ENCODE results near the gene PAX7. TPM values are rescaled to one million over a fixed set of nuclear protein-coding genes. Genes with fewer than 3 reads are reported as not detected.

PAX7 gene
- total and polyA plus RNA-seq, 2 of the 4 experiments (the other 2 are of a cell fraction): not detected

DNA sequence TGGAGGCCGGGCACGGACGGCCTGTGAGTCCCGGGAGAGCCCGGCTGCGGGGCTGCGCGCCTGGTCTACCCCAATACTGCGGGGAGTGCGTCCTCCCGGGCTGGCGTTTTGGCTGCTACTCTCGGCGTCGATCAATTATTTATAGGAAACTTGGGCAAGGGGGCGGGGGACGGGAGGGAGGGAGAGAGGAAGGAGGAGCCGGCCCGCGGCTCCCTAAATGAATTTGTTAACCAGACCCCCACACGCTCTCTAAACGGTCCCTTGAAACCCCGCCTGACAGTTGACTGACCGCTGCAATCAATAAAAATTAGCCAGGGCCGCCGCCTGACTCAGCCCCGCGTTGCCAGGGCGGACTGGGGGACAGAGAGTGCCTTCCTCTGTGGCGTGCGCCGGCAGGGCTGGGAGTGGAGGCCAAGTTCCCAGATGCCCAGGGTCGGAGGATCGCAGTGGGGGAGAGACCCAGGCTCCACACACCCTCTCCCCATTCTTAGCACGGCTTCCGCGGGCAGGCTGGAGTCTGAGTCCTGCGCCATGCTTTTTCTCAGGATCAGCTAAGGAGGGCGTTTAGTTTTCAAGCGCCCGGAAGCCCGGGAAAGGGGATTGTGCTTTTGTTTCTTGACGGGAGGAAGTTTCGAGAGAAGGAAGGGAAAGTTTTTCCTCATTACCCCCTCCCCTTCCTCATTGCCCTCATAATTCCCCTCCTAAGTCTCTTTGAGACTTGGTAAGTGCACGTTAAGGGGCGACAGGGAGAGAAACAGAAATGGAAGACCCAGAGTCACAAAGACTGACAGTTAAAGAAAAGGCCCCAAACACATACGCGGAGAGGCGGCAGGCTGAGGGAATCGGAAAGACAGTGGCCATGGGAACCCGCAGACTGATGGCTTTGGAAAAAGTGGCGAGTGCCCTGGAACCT lies 6.2 kb downstream of the PAX7 start:
- no peaks in the 10 kb centered on the region for H3K36me3 ChIP-seq (ENCODE audit: control insufficient read depth, insufficient read depth, low read length)
- no TSS peak for BruUV-seq (replicated peaks)
- in situ Hi-C loops (cut with MboI; ENCODE audit: low sequenced_read_pairs): no loop called here
- H2BK20ac ChIP-seq (ENCODE audit: low read depth, low read length): no peak overlapping the region
- H2BK15ac ChIP-seq (ENCODE audit: low read depth, low read length): no peak overlapping the region
- no peak overlapping the region for H2BK5ac ChIP-seq (ENCODE audit: low read depth, low read length, poor library complexity, severe bottlenecking)
- intact Hi-C loops (cut with micrococcal nuclease): no loop called here
- H3K4me2 ChIP-seq (ENCODE audit: low read depth, low read length): no peak overlapping the region
- DNase-seq (no peak), ATAC-seq (ENCODE audit: low read depth) (no peak)
- H2AFZ ChIP-seq (replicated peaks; ENCODE audit: low read length, poor library complexity): no peak overlapping the region
- no peak overlapping the region for H3K9ac ChIP-seq (ENCODE audit: low read depth, low read length)
- no peaks in the 10 kb centered on the region for H3K79me1 ChIP-seq (ENCODE audit: low read depth in 1 of 2, low read length in 2 of 2)
- H3K4ac ChIP-seq (ENCODE audit: low read depth, low read length): no peak overlapping the region
- no peaks in the 10 kb centered on the region for H3K4me1 ChIP-seq (ENCODE audit: control insufficient read depth, insufficient read depth, low read length)
- 4% methylated on average over 8 of the region's 52 CpGs; no CpG with 5 or more reads in 1 of the 2 experiments for WGBS, 2 experiments (ENCODE audit: extremely low coverage in 2 of 2, insufficient read length in 1 of 2)
- no peak overlapping the region for H2BK120ac ChIP-seq (ENCODE audit: low read depth, low read length)
- ChIA-PET POLR2A (ENCODE audit: unreplicated experiment) (no interaction called here), CTCF (no interaction called here)
- no peak overlapping the region for H3K27ac ChIP-seq (ENCODE audit: insufficient read depth, low read length)
- no peaks in the 10 kb centered on the region for H4K20me1 ChIP-seq (ENCODE audit: insufficient read depth, low read length)
- no peaks in the 10 kb centered on the region for H3K9me1 ChIP-seq (ENCODE audit: insufficient read depth, low read length)
- H3K27me3 ChIP-seq (ENCODE audit: control insufficient read depth, insufficient read depth, low read length): peaks cover 91% of the 10 kb centered on the region
- H3K14ac ChIP-seq (replicated peaks; ENCODE audit: low read depth, low read length): no peak overlapping the region
- H3K23ac ChIP-seq (ENCODE audit: low read depth, low read length): no peak overlapping the region
- H3K4me3 ChIP-seq (ENCODE audit: insufficient read depth, low read depth, low read length): no peak overlapping the region
- no peak overlapping the region for H2AK9ac ChIP-seq (replicated peaks; ENCODE audit: low read depth, low read length, poor library complexity)
- no peak overlapping the region for H2AK5ac ChIP-seq (ENCODE audit: low read depth, low read length)
- H4K5ac ChIP-seq (ENCODE audit: low read depth, low read length): no peak overlapping the region
- H4K8ac ChIP-seq (ENCODE audit: low read depth in 2 of 2, low read length in 2 of 2): no peak overlapping the region
- dilution Hi-C loops (cut with HindIII; ENCODE audit: low sequenced_read_pairs, unreplicated experiment): no loop called here
- no peak for TF ChIP-seq FOS (IDR thresholded peaks at IDR 0.05; ENCODE audit: low read depth, low read length)
- TF ChIP-seq CEBPB (IDR thresholded peaks at IDR 0.05; ENCODE audit: low read depth, low read length): no peak
- no peaks in the 10 kb centered on the region for H3K9me3 ChIP-seq (ENCODE audit: control insufficient read depth, insufficient read depth, low read length)
- H4K91ac ChIP-seq (ENCODE audit: insufficient read depth, low read depth, low read length): no peak overlapping the region
- no peak overlapping the region for H3K18ac ChIP-seq (ENCODE audit: low read depth, low read length)
- no peak overlapping the region for H3K56ac ChIP-seq (ENCODE audit: extremely low read depth, insufficient read depth, low read length)

All from IMR-90 (cell line).